GM21786 (cell line): ENCODE data around the gene CFAP45.

Experiments
- ATAC-seq: cut with Tn5 transposase; IDR thresholded peaks from one replicate; pipeline ENCODE4 v1.9.1; 2021; ENCODE audit not compliant: unreplicated experiment

Gene CFAP45

DNA sequence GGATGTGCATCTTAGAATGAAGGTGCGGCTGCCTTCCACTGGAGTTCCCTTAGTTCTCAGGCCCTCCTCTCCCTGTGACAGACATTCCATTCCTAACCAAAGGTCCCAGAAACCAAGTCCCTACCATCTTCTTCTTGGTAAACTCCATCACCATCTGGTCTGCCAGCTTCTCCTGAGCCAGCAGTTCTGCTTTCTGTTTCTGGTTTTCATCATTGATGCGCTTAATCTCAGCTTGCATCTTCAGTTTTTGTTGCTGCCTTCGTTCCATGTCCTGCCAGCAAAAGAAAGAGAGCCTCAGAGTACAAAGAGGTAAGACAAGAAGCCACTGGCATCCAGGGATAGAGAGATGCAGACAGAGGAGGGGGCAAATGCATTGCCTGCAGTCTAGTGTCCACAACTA is 19.5 kb downstream of the CFAP45 start:
- ATAC-seq = no peak

DNA sequence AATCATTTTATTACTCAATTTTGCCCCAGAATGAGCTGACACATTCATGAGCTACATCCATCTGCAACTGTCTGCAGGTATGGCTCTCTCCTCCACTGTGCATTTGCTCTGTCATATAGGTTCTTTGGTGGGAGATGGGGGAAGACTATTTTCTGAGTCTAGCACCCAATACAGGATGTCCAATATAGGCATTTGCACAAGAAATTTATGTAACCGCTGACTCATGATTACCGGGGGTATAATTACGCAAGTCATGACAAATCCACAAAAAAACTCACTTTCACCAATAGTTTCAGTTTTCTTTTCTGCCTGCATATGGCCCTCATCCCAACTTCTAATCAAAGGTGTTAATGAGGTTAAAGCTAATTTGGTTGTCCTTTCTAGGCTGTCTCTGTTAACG is 20.0 kb downstream of the CFAP45 start:
- no peak for ATAC-seq

DNA sequence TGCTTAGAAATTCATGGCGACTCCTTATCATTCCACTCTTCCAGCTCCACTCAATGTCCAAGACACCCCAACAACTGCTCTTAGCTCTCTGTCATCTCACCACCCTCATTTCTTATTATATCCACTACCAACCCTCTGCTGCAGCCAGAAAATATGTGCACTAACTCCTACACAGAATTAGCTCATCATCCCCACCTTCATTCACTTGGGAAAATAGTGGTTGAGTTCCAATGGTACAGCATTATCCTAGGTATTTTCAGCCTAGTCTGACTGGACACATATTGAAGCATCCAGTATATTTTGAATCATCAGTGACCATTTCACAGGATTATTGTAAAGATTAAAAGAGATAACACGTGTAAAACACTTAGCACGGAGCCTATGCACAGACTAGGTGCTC is 20.8 kb downstream of the CFAP45 start:
- no peak for ATAC-seq

DNA sequence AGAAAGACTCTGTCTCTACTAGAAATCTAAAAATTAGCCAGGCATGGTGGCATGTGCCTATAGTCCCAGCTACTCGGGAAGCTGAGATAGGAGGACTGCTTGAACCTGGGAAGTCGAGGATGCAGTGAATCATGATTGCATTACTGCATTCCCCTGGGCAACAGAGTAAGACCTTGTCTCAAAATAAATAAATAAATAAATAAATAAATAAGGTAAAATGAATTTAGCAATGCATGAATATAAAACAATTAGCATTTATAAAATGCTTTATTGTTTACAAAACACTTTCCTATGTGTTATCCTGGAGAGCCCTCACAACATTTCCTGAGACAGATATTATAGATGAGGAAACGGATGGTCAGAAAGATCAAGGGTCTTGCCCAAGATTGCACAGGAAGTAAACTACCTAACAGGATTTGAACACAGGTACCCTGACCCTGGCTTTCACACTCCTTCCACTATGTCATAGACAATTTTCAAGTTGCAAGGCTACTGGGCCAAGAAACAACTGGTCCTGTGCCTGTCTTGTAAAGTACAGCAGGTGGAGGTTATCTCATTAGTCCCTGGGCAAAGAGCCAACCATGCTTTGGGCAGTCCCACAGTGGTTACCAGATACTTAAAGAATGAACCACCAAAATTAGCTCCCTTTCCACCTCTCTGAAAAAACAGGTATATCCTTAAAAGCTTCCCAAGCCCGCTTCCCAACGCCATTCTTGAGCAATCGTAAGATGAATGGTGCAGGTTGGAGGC is 22.1 kb downstream of the CFAP45 start:
- ATAC-seq = no peak

DNA sequence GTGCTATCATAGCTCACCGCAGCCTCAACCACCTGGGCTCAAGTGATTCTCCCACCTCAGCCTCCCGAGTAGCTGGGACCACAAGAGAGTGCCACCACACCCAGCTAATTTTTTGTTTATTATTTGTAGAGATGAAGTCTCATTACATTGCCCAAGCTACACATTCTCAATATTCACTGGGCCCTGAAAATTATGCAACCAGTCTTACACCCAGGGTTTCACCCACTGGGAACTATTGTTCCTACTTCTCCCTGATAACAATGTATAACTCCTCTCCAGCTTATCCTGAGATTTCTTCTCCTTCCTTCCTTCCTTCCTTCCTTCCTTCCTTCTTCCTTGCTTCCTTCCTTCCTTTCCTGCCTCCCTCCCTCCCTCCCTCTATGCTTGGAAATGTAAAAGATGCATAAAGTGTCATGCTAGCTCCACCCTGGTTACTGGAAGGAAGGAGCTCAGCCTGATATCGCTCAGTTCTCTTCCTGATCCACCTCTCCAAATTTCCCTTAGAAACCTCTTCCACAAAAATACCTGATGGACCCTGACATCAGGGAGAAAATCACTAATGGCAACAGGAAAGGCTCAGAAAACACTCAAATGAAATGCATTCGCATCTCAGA is 26.3 kb downstream of the CFAP45 start:
- ATAC-seq = no peak

DNA sequence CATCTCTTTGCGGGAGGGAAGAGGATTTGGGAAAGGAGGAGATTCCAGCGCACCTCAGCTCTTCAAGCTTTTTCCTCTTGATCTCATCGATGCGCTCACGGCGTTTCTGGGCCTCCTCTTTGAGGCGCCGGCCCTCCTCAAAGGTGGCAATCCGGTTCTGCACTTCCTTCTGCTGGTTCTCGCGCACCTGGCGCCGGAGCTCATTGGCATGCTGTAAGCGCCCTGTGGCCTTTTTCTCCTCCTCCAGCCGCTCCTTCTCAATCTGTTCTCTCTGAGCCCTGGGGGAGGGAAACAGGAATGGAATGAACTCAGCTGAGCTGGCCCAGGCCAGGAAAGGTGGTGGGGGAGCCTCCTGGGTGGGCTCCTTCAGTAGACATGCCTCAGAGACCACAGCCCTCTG is 27.1 kb downstream of the CFAP45 start:
- ATAC-seq = no peak

DNA sequence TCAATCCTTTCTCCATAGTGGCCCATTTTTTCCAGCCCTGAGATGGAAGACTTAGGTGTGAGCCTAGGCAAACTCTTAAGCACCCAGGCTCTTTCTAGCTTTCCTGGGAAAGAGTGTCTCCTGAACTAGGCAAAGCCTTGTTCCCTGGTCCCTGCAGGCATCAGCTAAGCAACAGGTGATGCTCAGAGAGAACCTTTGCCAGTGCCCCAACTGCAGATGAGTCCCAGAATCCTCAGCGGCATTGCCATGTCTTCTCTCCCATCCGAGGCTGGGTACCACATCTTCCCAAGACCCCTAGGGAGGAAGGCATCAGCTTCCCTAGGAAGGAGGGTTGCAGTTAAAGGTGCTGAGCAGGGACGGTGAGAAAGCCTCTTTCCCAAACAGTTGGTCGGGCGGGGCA is 29.3 kb downstream of the CFAP45 start:
- ATAC-seq = no peak

DNA sequence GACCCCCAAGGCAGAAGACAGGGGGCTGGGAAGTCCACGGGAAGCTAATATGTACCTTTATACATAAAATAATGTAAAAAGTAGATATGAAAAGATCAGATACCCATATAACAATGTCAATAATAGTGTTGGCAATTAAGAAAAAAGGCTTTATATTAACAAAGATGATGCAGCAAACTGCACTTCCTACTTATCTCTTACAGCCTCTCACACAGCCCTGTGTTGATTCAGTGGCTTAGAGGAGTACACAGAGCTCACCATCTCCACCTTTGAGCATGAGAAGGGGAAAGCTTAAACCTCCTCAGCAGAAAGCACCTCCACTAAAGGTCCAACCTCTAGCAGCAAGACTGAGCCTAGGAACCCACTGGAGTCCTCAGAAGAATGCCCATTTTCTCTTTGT is 30.4 kb downstream of the CFAP45 start:
- no peak for ATAC-seq

DNA sequence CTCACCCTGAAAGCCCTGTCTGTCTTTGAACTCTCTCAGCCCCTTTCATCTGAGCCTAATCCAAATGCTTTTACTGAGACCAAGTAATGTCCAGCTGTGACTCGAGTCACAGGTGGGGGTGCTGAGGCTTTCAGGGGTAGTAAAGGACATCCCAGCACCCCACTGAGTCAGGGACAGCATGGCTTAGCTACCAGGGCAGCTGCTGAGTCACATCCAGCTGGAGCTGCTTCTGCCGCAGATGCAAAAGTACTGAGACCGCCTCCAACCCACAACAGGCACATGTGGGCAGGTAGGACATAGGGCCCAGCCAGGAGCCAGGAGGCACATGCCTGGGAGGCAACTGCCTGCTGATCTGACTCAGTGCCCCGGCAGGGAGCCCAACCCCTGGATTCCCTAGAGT is 30.8 kb downstream of the CFAP45 start:
- no peak for ATAC-seq

DNA sequence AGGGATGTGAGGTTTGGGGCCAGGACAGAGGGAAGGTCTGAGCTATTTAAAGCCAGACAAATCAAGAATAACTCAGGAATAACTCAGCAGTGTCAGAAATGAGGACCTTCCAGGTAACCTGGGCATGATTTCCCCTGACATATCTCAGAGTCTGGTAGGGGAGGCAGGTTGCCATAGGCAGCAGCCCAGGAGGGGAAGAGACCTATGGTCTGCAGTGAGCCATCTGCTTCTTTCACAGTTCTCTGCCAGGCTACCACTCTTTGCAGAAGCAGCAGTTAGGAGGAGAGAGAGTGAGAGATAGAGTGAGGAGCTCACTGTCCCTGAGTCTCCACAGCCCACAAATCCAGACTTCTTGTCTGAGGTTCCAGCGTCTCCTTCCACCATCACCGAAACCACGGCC is 31.2 kb downstream of the CFAP45 start:
- ATAC-seq = no peak

DNA sequence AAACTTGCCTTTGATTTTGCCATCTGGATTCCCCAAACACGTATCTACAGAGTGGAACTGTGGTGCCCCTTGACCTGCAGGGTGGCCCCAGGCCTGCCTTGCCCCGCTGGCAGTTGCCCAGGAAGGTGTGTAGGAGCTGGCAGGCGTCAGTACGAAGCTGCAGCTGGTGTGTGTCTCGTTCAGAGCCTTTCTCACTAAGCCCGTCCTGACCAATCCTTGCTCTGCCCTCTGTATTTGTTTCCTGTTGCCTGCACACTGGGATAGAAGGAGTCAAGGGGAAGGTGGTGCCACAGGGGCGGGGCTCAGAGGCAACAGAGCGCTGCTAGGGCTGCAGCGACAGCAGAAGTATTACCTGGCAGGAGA is 32.3 kb downstream of the CFAP45 start:
- no peak for ATAC-seq

DNA sequence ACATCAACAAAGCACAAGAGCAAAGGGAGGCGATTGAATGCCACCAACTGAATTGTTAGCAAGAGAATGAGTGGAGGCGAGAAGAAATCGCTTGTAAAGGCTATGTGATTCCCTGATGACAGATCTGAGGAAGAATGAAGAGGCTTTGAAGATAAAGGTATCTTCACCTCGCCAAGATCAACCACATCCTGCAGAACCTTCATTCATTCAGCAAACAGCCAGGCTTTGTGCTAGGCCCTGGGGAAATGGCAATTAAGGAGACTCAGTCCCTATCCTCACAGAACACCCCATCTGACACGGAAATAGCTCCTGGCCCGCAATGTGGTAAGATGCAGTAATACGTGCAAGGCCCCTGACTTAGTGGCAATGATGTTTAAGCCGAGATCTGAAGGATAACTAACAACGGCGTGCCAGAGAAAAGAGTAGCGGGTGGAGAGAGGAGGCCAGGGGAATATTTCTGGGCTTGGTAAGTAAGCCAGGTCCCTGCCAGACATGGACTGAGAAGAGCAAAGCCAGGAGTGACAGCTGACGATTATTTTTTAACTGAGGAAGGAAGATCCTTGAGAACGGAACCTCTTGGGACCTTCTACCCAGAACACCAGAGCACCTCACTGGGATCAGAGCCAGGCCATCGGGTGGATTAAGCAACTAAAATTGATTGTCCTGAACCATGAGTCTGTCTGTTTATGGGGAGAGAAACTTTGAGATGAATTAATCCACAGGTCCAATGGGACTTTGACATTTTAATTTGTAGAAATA is 32.9 kb downstream of the CFAP45 start:
- ATAC-seq = no peak

DNA sequence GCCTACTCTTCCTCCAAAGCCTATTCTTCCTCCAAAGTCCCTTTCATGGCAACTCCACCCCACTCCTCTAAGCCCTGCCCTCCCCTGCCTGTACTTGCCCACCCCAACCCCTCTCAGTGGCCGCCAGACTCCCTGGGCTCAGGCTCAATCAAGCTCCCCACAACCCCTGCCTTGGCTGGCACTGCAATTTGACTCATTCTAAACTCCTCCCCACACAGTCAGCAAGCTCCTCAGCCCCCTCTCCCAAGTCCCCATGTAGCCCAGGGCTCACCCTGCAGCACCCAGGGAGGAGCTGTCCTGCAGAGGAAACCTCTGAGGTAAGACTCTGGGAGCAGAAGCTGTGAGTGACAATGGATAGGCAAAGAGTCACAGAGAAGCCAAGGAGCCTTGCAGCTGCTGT is 33.9 kb downstream of the CFAP45 start:
- ATAC-seq = no peak

DNA sequence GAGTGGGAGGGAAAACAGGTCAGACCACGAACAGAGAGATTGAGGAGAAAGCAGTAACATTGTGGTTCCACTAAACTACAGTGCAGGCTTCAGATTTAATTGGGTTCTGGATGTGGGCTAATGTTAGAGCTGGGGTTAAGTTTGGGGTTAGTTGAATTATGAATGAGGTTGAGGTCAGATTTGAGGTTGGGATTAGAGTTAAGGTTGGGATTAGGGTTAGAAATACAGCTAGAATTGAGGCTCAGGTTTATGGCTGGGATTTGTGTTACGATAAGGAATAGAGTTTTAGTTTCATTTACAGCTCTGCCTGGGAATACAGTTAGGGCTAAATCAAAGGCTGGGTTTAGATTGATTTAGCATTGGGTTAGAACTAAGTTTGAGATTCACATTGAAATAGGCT is 35.7 kb downstream of the CFAP45 start:
- ATAC-seq = no peak

DNA sequence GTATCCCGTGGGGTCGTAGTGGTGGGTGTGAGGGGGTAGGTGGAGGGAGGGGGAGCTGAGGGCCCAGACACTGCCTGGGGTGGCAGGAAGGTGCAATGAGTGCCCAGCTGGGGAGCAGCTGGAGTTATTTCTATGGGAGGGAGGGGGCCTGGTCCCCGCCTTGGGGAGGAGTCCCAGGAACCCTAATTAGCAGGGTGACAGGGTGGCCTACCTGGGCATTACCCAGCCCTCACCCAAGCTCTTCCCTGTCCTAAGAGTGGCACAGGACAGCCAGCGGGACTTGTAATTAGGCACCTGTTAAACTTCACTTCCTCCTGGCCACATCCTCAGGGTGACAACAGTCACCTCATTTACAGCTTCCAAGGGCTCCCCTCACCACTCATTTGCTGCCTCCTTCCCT is 37.4 kb downstream of the CFAP45 start, which contains the start of gene VSIG8:
Gene VSIG8, minus strand, starts transcription at position 101 of the 400 bp plus-strand sequence. CDS start 136 bp downstream, outside the sequence.
- no peak for ATAC-seq

DNA sequence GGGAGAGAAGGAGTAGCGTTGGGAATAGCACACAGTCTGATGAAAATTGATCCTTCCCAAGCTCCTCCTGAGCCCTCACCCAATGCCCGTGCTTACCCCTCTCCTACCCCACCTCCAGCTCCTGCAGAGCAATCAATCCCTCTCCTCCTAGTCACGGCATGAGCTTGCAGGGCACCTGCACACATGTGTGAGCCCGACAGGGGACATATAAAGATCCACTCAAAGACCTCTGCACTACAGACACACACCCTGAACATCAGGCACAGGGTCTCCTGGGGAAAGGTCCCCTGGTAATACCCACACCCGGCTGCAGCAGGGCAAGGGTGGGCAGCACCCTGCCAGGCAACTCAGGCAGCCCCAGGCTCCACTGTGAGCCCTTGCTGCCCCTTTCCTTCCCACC is 37.9 kb downstream of the CFAP45 start:
- no peak for ATAC-seq

DNA sequence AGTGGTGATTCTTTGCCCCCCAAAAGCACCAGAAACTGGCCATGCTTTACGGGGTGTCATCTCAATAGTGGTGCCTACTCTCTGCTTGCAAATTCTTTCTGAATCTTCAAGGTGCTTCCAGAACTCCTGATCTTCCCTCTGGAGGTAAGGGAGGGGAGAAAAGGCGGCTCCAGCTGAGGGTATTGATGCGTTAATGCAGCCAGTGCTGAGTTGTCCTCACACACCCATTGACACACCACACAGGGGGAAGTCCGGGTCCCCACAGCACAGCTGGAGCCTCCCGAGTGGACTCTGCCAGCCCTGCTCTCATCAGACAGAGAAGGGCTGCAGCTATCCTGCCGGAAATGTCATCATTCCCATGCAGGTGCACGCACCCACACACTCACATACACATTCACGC is 38.7 kb downstream of the CFAP45 start:
- ATAC-seq = no peak

DNA sequence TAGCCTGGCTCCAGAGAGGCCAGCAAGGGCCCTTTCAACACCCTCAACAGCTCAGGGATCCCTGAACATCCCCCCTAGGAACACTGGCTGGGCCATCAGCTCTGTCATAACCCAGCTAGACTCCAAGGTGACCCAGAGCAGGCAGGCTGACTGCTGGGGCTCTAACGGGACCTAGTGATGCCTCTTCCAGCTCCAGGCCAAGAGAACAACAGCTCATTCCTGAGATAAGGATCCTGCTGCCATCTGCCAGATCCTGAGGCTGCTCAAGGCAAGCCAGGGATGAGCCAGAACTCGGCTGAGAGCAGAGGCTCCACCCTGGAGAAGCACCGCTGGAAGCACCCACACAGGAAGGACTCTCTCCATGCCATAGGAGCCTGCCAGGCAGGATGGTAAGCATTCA is 39.5 kb downstream of the CFAP45 start:
- ATAC-seq = no peak

DNA sequence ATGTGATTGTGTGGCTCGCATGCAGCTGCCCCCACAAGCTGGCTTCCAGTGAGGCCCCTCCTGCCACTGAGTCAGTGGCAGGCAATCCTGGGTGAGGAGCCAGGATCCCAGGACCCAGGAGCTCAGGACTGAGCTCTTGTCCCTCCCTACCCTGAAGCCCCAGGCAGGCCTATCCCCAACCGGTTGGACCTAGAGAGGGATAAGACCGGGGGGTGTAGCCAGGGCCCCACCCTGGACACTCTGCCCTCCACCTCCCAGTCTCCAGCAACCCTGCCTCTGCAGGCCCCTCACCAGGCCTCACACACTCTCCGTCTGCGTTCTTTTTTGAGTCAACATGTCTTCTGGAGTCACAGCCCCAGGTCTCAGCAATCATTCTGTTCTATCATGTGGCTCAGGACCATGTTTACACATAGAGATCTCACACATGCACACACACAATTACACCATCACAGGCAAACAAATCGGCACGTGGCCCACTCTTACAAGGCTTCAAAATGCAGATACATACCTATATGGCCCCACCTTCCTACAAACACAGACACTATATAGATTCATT is 40.1 kb downstream of the CFAP45 start:
- ATAC-seq = no peak

DNA sequence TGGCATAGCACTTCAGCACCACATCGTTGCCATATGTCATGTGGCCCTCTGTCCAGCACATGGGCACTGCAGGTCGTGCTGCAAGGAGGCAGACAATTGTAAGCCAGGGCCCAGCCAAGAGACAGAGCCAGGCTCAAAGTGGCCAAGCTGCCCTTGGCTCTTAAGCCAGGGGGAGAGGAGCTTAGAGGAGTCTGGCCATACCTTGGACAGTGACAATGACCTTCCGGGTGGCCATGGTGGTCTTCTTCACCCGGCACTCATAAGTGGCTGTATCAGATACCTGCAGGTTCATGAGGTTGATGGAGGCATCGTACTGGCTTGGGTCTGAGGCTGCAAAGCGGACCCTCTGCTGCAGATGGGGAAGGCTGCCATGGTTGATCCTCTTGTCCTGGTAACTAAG is 42.1 kb downstream of the CFAP45 start:
- ATAC-seq = no peak

DNA sequence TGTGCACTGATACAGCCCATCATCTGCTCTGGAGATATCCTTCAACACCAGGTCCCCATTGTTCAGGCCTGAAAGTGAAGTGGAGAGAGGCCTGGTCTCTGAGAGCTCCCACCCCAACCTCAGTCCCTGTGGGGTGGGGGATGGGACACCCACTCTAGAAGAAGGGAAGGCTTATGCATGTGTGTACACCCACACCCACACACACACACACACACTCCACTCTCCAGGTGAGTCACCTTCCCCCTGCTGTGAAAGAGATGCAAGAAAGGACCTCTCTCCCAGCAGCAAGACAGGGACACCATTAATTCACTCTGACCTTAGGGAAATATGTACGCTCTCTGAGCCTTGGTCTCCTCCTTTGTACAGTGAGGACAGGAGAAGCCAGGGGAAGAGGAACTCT is 43.4 kb downstream of the CFAP45 start:
- ATAC-seq = no peak

DNA sequence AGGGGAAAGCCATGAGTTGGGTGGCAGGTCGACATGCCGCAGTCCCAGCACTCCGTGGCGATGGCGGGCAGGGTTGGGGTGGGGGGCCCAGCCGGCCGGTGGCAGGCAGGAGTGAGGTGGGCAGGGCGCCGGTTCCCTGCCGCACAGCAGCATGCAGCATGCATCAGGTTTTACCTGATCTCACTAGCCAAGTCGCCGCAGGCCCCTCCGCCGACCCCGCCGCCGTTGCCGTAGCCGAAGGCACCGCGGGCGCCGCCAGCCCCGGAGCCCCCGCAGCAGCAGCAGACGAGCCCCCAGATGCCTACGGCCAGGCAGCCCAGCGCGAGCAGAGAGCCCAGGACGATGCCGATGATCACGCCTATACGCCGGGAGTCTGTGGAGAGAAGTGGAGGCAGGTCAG is 44.3 kb downstream of the CFAP45 start:
- no peak for ATAC-seq
